OCI-LY3 (cell line): ENCODE results near the gene RPH3AL.

ENCODE experiments used
- H2AFZ ChIP-seq: fragments of 200-600, 300-600 bp; shearing (Covaris generic); 2 replicates; pipeline ENCODE4 v1.6.0; 2014; ENCODE audit warnings: antibody characterized with exemption, low read depth, low read length
- H3K27ac ChIP-seq: fragments of 200-600, 300-600 bp; sonication (generic); 2 replicates; pipeline ENCODE4 v1.5.1; 2014; ENCODE audit warnings: mild to moderate bottlenecking, low read length, moderate library complexity, mixed read lengths
- H3K27me3 ChIP-seq: fragments of 200-600, 300-600 bp; sonication (generic); 2 replicates; pipeline ENCODE4 v1.6.1; 2014; ENCODE audit warnings: low read depth, low read length, mixed read lengths
- H3K36me3 ChIP-seq: fragments of 200-600, 300-600 bp; sonication (generic); replicated peaks from 2 replicates; pipeline ENCODE3; 2014; ENCODE audit warnings: low read depth, low read length, mixed read lengths
- H3K4me1 ChIP-seq: fragments of 300-600, 200-600 bp; sonication (generic); 2 replicates; pipeline ENCODE4 v1.6.1; 2014; ENCODE audit warnings: low read length, mixed read lengths
- H3K4me2 ChIP-seq: fragments of 200-600, 300-600 bp; sonication (generic); 2 replicates; pipeline ENCODE4 v1.6.1; 2014; ENCODE audit warnings: low read length, mixed read lengths
- H3K4me3 ChIP-seq: fragments of 300-600, 200-600 bp; sonication (generic); 2 replicates; pipeline ENCODE4 v1.5.1; 2014; ENCODE audit warnings: antibody characterized with exemption, mild to moderate bottlenecking, low read length, moderate library complexity
- H3K79me2 ChIP-seq: fragments of 300-600, 200-600 bp; shearing (Covaris generic); 2 replicates; pipeline ENCODE4 v1.6.1; 2014; ENCODE audit warnings: mild to moderate bottlenecking, low read length, mixed read lengths
- H3K9ac ChIP-seq: fragments of 300-600, 200-600 bp; shearing (Covaris generic); 2 replicates; pipeline ENCODE4 v1.6.0; 2014; ENCODE audit warnings: mild to moderate bottlenecking, low read length, moderate library complexity
- H3K9me3 ChIP-seq: fragments of 200-600, 300-600 bp; shearing (Covaris generic); 2 replicates; pipeline ENCODE4 v1.6.1; 2014; ENCODE audit warnings: low read length, mixed read lengths; ENCODE audit not compliant: insufficient read depth
- H4K20me1 ChIP-seq: fragments of 200-600, 300-600 bp; sonication (generic); 2 replicates; pipeline ENCODE4 v1.6.1; 2016; ENCODE audit warnings: low read length, mixed read lengths; ENCODE audit not compliant: insufficient read depth
- EZH2phosphoT487 ChIP-seq: fragments of 200-600 bp; shearing (Covaris generic); IDR thresholded peaks from 2 replicates; pipeline ENCODE4 v1.6.1; 2018; ENCODE audit warnings: antibody characterized with exemption, mixed run types, low read depth
- TF ChIP-seq, protein P1 (sequence below): fragments of 200-600, 300-600 bp; sonication (generic); IDR thresholded peaks from 2 replicates; pipeline ENCODE4 v1.5.1; 2014; ENCODE audit warnings: antibody characterized with exemption, low read length, low read depth

Gene RPH3AL

DNA sequence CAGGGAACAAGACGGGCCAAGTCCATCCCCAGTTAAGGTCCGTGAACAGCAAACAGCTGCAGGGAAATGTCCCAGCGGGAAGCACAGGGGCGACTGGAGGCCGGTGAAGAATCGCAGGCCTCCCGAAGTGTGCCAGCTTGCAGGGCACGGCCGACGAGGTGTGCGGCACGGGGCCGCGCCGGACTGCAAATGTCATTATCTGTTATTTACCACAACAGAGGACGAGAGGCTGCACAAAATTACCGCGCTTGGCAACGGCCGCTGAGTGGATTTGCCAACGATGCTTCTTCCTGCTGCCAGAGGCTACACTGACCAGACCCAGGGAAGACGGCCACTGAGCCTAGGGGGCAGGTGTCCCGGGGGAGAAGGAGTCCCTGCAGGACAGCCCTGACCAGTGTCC is 53.1 kb downstream of the RPH3AL start:
- no peaks in the 10 kb centered on the region for H3K79me2 ChIP-seq
- no peak overlapping the region for H3K4me3 ChIP-seq
- H2AFZ ChIP-seq, result no peak overlapping the region
- no peaks in the 10 kb centered on the region for H3K4me1 ChIP-seq
- H3K9me3 ChIP-seq, result no peaks in the 10 kb centered on the region
- H3K36me3 ChIP-seq, result no peaks in the 10 kb centered on the region
- H3K4me2 ChIP-seq, result no peak overlapping the region
- peaks cover 2% of the 10 kb centered on the region for H3K27me3 ChIP-seq
- H3K27ac ChIP-seq, result no peak overlapping the region
- no peak overlapping the region for H3K9ac ChIP-seq
- no peaks in the 10 kb centered on the region for H4K20me1 ChIP-seq
- TF ChIP-seq, protein P1, sequence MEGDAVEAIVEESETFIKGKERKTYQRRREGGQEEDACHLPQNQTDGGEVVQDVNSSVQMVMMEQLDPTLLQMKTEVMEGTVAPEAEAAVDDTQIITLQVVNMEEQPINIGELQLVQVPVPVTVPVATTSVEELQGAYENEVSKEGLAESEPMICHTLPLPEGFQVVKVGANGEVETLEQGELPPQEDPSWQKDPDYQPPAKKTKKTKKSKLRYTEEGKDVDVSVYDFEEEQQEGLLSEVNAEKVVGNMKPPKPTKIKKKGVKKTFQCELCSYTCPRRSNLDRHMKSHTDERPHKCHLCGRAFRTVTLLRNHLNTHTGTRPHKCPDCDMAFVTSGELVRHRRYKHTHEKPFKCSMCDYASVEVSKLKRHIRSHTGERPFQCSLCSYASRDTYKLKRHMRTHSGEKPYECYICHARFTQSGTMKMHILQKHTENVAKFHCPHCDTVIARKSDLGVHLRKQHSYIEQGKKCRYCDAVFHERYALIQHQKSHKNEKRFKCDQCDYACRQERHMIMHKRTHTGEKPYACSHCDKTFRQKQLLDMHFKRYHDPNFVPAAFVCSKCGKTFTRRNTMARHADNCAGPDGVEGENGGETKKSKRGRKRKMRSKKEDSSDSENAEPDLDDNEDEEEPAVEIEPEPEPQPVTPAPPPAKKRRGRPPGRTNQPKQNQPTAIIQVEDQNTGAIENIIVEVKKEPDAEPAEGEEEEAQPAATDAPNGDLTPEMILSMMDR, result no peak
- TF ChIP-seq EZH2phosphoT487, result no peak

DNA sequence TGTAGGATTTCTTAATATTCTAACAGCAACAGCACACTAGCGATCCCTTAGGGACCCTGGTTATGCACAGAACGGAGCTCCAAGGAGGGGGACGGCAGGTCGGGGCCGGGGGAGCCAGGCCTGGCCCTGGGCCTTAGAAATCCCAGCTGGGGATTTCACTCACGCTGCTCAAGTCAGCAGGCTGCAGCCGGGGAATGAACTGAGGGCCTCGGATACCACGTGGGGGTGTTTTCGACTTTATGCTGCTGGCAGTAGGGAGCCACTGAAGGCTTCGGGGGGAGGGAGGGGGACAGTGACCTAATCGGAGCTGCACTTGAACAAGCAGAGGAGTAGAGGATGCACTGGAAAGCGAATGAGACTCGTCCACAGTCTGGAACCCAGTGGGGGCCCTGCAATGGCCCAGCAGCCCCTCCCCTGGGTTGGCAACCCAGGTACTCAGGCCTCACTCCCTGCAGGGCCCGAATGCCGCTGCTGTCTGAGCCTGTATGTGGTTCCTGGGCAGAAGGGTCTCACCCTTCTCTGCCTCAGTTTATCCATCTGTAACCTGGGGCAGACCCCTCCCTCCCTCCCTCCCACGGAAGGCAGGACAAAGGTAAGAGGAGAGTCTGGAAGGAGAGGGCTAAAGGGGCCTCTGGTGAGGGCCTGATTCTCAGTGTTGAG is 53.7 kb downstream of the RPH3AL start:
- no peak overlapping the region for H2AFZ ChIP-seq
- H3K36me3 ChIP-seq, result no peaks in the 10 kb centered on the region
- H3K79me2 ChIP-seq, result no peaks in the 10 kb centered on the region
- no peak overlapping the region for H3K4me3 ChIP-seq
- no peaks in the 10 kb centered on the region for H4K20me1 ChIP-seq
- no peaks in the 10 kb centered on the region for H3K4me1 ChIP-seq
- H3K9ac ChIP-seq, result no peak overlapping the region
- H3K27ac ChIP-seq, result no peak overlapping the region
- no peak for TF ChIP-seq EZH2phosphoT487
- TF ChIP-seq, protein P1, result no peak
- H3K9me3 ChIP-seq, result no peaks in the 10 kb centered on the region
- no peak overlapping the region for H3K4me2 ChIP-seq
- peaks cover 2% of the 10 kb centered on the region for H3K27me3 ChIP-seq

DNA sequence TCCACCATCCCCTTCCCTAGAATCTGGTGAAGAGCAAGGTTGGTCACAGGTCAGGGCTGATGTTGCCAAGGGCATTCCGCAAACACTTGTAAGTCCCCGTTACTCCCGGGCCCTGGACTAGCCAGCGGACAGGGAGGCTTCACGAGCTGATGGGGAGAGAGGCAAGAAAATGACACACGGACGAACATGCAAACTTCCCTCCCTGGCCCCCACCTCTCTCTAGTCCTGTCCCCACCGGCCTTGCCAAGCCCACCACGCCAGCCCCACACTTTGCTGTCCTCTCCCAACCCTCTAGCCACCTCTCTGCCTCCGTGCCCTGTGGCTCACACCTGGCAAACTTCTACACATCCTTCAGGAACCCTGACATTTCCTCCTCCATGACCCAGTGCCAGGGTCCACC is 54.8 kb downstream of the RPH3AL start:
- TF ChIP-seq, protein P1, result no peak
- TF ChIP-seq EZH2phosphoT487, result no peak
- Histone ChIP-seq H3K9ac (no peak overlapping the region), H3K4me1 (no peaks in the 10 kb centered on the region), H3K36me3 (no peaks in the 10 kb centered on the region), H3K4me3 (no peak overlapping the region), H3K27ac (no peak overlapping the region), H3K27me3 (no peaks in the 10 kb centered on the region), H2AFZ (no peak overlapping the region), H3K4me2 (no peak overlapping the region), H3K79me2 (no peaks in the 10 kb centered on the region), H3K9me3 (no peaks in the 10 kb centered on the region), H4K20me1 (no peaks in the 10 kb centered on the region)

DNA sequence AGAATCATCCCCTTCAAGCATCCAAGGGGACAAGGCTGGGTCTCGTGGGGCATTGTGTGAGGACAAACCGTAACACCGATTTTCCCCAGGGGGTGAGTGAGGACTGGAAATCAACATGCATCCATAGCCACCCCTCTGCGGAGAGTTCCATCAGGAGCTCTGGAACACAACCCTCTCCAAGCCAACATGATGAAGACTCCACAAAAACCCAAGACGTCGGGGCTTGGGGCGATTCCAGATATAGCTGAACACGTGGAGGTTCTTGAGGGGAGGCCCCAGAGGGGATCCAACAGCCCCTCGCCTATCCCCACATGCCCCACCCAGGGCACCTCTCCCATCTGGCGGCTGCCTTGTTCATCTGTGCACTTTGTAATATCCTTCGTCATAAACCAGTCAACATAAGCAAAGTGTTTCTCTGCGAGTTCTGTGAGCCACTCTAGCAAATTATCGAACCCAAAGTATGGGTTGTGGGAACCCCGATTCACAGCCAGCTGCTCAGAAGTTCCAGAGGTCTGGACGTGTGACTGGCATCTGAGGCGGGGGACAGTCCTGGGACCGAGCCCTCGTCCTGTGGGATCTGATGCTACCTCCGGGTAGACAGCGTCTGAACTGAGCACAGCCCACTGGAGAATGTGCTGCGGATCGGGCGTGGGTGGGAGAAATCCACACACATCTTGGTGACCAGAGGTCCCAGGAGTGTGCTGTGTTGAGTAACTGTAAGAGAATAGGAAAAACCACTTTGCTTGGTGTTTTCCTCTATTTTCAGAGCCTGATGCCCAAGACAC is 55.5 kb downstream of the RPH3AL start:
- no peak overlapping the region for H3K9ac ChIP-seq
- no peak overlapping the region for H3K4me3 ChIP-seq
- TF ChIP-seq, protein P1, result no peak
- no peak for TF ChIP-seq EZH2phosphoT487
- no peak overlapping the region for H3K27ac ChIP-seq
- no peaks in the 10 kb centered on the region for H4K20me1 ChIP-seq
- H3K4me1 ChIP-seq, result no peaks in the 10 kb centered on the region
- H3K79me2 ChIP-seq, result no peaks in the 10 kb centered on the region
- no peaks in the 10 kb centered on the region for H3K36me3 ChIP-seq
- no peaks in the 10 kb centered on the region for H3K9me3 ChIP-seq
- no peak overlapping the region for H2AFZ ChIP-seq
- no peak overlapping the region for H3K4me2 ChIP-seq
- no peaks in the 10 kb centered on the region for H3K27me3 ChIP-seq
